ENCODE measurements around the gene ZSCAN20. TPM values are rescaled to one million over a fixed set of nuclear protein-coding genes. Genes with fewer than 3 reads are reported as not detected.

The ZSCAN20 gene
- total RNA-seq, 5 donors from 2014 or later (not counting 1 experiment from before 2014, with no cell fraction given): 1.2 to 3.1 (median 2.7) TPM

DNA sequence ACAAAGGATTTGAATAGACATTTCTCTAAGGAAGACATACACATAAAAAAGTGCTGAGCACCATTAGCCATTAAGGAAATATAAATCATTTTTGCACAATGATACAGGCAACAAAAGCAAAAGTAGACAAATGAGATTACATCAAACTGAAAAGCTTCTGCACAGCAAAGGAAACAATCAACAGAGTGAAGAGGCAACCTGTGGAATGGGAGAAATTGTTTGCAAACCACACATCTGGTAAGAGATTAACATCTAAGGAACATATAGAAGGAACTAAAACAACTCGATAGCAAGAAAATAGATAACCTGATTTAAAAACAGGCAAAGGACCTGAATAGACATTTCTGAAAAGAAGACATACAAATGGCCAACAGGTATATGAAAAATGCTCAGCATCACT lies 57.5 kb downstream of the ZSCAN20 start:
- Mint-ChIP-seq H3K4me3 (no peak overlapping the region), H3K27me3 (peaks cover 16 to 20% of the 10 kb centered on the region in 2 donors), H3K27ac (no peak overlapping the region), H3K36me3 (no peaks in the 10 kb centered on the region), H3K9me3 (peaks cover 0 to 4% (median 0%) of the 10 kb centered on the region in 3 donors), H3K4me1 (no peaks in the 10 kb centered on the region)
- peaks cover 0 to 8% of the 10 kb centered on the region in 2 experiments for H3K27me3 ChIP-seq (replicated peaks in 1 of 2; ENCODE audit: control insufficient read depth in 2 of 2, extremely low read depth in 1 of 2, insufficient read depth in 2 of 2, low read length in 1 of 2)
- no peaks in the 10 kb centered on the region for H3K9me3 ChIP-seq
- H3K36me3 ChIP-seq (ENCODE audit: control insufficient read depth in 2 of 2, extremely low read depth in 1 of 2, insufficient read depth in 1 of 2, low read length in 1 of 2): no peaks in the 10 kb centered on the region
- H3K4me1 ChIP-seq (ENCODE audit: control insufficient read depth in 1 of 2, extremely low read depth in 1 of 2, insufficient read depth in 2 of 2, low read length in 2 of 2): no peaks in the 10 kb centered on the region
- H3K27ac ChIP-seq (ENCODE audit: low read length): no peak overlapping the region
- WGBS (ENCODE audit: insufficient coverage): no CpG with 5 or more reads among the region's 1 CpG
- no peak overlapping the region for H3K4me3 ChIP-seq (ENCODE audit: control insufficient read depth in 1 of 2, extremely low read depth in 1 of 2, low read length in 1 of 2)
- no peak for DNase-seq
- ChIA-PET CTCF (no interaction called here), POLR2A (no interaction called here)
- no peak for ATAC-seq (replicated peaks in 1 of 4)

- no peak overlapping the region for H3K4me3 Mint-ChIP-seq
- no peak overlapping the region for H3K27ac Mint-ChIP-seq
- ATAC-seq (replicated peaks in 1 of 4) (no peak), DNase-seq (no peak)
- Histone ChIP-seq H3K27ac (ENCODE audit: low read length) (no peak overlapping the region), H3K4me1 (ENCODE audit: control insufficient read depth in 1 of 2, extremely low read depth in 1 of 2, insufficient read depth in 2 of 2, low read length in 2 of 2) (no peaks in the 10 kb centered on the region), H3K27me3 (replicated peaks in 1 of 2; ENCODE audit: control insufficient read depth in 2 of 2, extremely low read depth in 1 of 2, insufficient read depth in 2 of 2, low read length in 1 of 2) (peaks cover 0 to 10% of the 10 kb centered on the region in 2 experiments), H3K4me3 (ENCODE audit: control insufficient read depth in 1 of 2, extremely low read depth in 1 of 2, low read length in 1 of 2) (no peak overlapping the region), H3K9me3 (no peaks in the 10 kb centered on the region), H3K36me3 (ENCODE audit: control insufficient read depth in 2 of 2, extremely low read depth in 1 of 2, insufficient read depth in 1 of 2, low read length in 1 of 2) (no peaks in the 10 kb centered on the region)
- no peaks in the 10 kb centered on the region for H3K4me1 Mint-ChIP-seq
- peaks cover 0 to 4% (median 0%) of the 10 kb centered on the region in 3 donors for H3K9me3 Mint-ChIP-seq
- H3K27me3 Mint-ChIP-seq: peaks cover 23 to 25% of the 10 kb centered on the region in 2 donors
- no peaks in the 10 kb centered on the region for H3K36me3 Mint-ChIP-seq
- ChIA-PET CTCF (no interaction called here), POLR2A (no interaction called here)
- no CpG with 5 or more reads among the region's 3 CpGs for WGBS (ENCODE audit: insufficient coverage)
Observed at GRCh38 chr1:33532250-33532649, 59.8 kb downstream of the ZSCAN20 start.

- Histone ChIP-seq H3K4me1 (ENCODE audit: control insufficient read depth in 1 of 2, extremely low read depth in 1 of 2, insufficient read depth in 2 of 2, low read length in 2 of 2) (no peaks in the 10 kb centered on the region), H3K27ac (ENCODE audit: low read length) (no peak overlapping the region), H3K36me3 (ENCODE audit: control insufficient read depth in 2 of 2, extremely low read depth in 1 of 2, insufficient read depth in 1 of 2, low read length in 1 of 2) (no peaks in the 10 kb centered on the region), H3K27me3 (replicated peaks in 1 of 2; ENCODE audit: control insufficient read depth in 2 of 2, extremely low read depth in 1 of 2, insufficient read depth in 2 of 2, low read length in 1 of 2) (peaks cover 0 to 11% of the 10 kb centered on the region in 2 experiments), H3K4me3 (ENCODE audit: control insufficient read depth in 1 of 2, extremely low read depth in 1 of 2, low read length in 1 of 2) (no peak overlapping the region), H3K9me3 (no peaks in the 10 kb centered on the region)
- Mint-ChIP-seq H3K27ac (no peak overlapping the region), H3K9me3 (peaks cover 0 to 4% (median 0%) of the 10 kb centered on the region in 3 donors), H3K36me3 (no peaks in the 10 kb centered on the region), H3K27me3 (peaks cover 23 to 25% of the 10 kb centered on the region in 2 donors), H3K4me3 (no peak overlapping the region), H3K4me1 (no peaks in the 10 kb centered on the region)
- ChIA-PET POLR2A (no interaction called here), CTCF (no interaction called here)
- 92% methylated on average over 12 of the region's 13 CpGs for WGBS (ENCODE audit: insufficient coverage)
- no peak for DNase-seq
- ATAC-seq (replicated peaks in 1 of 4): no peak
Observed at GRCh38 chr1:33532936-33533335, 60.5 kb downstream of the ZSCAN20 start.

GRCh38 chr1:33535334-33535733 lies 62.9 kb downstream of the ZSCAN20 start:
- Mint-ChIP-seq H3K27me3 (peaks cover 19 to 24% of the 10 kb centered on the region in 2 donors), H3K36me3 (no peaks in the 10 kb centered on the region), H3K4me3 (no peak overlapping the region), H3K9me3 (peaks cover 0 to 4% (median 0%) of the 10 kb centered on the region in 3 donors), H3K27ac (no peak overlapping the region), H3K4me1 (no peaks in the 10 kb centered on the region)
- Histone ChIP-seq H3K27ac (ENCODE audit: low read length) (no peak overlapping the region), H3K4me3 (ENCODE audit: control insufficient read depth in 1 of 2, extremely low read depth in 1 of 2, low read length in 1 of 2) (no peak overlapping the region), H3K9me3 (no peaks in the 10 kb centered on the region), H3K36me3 (ENCODE audit: control insufficient read depth in 2 of 2, extremely low read depth in 1 of 2, insufficient read depth in 1 of 2, low read length in 1 of 2) (no peaks in the 10 kb centered on the region), H3K27me3 (replicated peaks in 1 of 2; ENCODE audit: control insufficient read depth in 2 of 2, extremely low read depth in 1 of 2, insufficient read depth in 2 of 2, low read length in 1 of 2) (peaks cover 0 to 15% of the 10 kb centered on the region in 2 experiments), H3K4me1 (ENCODE audit: control insufficient read depth in 1 of 2, extremely low read depth in 1 of 2, insufficient read depth in 2 of 2, low read length in 2 of 2) (no peaks in the 10 kb centered on the region)
- no peak for ATAC-seq (replicated peaks in 1 of 4)
- POLR2A ChIA-PET: no interaction called here
- 93% methylated on average over 1 of the region's 2 CpGs for WGBS (ENCODE audit: insufficient coverage)
- no peak for DNase-seq
- CTCF ChIA-PET: interaction anchor here in 1 of 2 donors (0.5 kb wide), 1 partner anchor 22 kb away, joined by 3 read pairs; no protein-coding TSS in a partner anchor

GRCh38 chr1:33537885-33538284 lies 65.4 kb downstream of the ZSCAN20 start:
- Mint-ChIP-seq H3K4me3 (no peak overlapping the region), H3K27me3 (peaks cover 19 to 28% of the 10 kb centered on the region in 2 donors), H3K4me1 (no peaks in the 10 kb centered on the region), H3K36me3 (no peaks in the 10 kb centered on the region), H3K27ac (no peak overlapping the region), H3K9me3 (no peaks in the 10 kb centered on the region)
- H3K27ac ChIP-seq (ENCODE audit: low read length): no peak overlapping the region
- ChIA-PET POLR2A (no interaction called here), CTCF (no interaction called here)
- 95% methylated on average over 3 of the region's 5 CpGs for WGBS (ENCODE audit: insufficient coverage)
- no peaks in the 10 kb centered on the region for H3K9me3 ChIP-seq
- H3K4me3 ChIP-seq (ENCODE audit: control insufficient read depth in 1 of 2, extremely low read depth in 1 of 2, low read length in 1 of 2): no peak overlapping the region
- ATAC-seq (replicated peaks in 1 of 4): no peak
- H3K27me3 ChIP-seq (replicated peaks in 1 of 2; ENCODE audit: control insufficient read depth in 2 of 2, extremely low read depth in 1 of 2, insufficient read depth in 2 of 2, low read length in 1 of 2): peaks cover 0 to 18% of the 10 kb centered on the region in 2 experiments
- no peak for DNase-seq
- H3K36me3 ChIP-seq (ENCODE audit: control insufficient read depth in 2 of 2, extremely low read depth in 1 of 2, insufficient read depth in 1 of 2, low read length in 1 of 2): no peaks in the 10 kb centered on the region
- no peaks in the 10 kb centered on the region for H3K4me1 ChIP-seq (ENCODE audit: control insufficient read depth in 1 of 2, extremely low read depth in 1 of 2, insufficient read depth in 2 of 2, low read length in 2 of 2)

DNA sequence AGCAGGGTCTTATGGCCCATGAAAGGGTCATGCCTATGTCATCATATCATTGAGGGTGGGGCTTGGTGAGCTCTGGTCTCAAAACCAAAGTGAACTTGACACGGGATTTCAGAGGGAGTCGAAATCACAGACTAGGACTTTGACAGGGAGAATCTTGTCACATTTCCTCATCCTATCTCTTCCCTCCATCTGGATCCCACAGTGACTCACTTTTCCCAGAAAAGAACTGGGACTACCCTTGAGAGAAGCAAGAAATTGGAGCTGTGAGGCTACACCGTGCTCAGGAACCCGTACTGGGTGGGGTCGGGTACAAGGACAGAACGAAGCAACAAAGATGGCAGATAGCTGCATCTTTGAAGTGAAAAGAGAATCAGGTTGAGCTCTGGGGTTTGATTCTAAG lies 69.5 kb downstream of the ZSCAN20 start:
- Histone ChIP-seq H3K4me3 (ENCODE audit: control insufficient read depth in 1 of 2, extremely low read depth in 1 of 2, low read length in 1 of 2) (no peak overlapping the region), H3K27ac (ENCODE audit: low read length) (no peak overlapping the region), H3K36me3 (ENCODE audit: control insufficient read depth in 2 of 2, extremely low read depth in 1 of 2, insufficient read depth in 1 of 2, low read length in 1 of 2) (no peaks in the 10 kb centered on the region), H3K4me1 (ENCODE audit: control insufficient read depth in 1 of 2, extremely low read depth in 1 of 2, insufficient read depth in 2 of 2, low read length in 2 of 2) (no peaks in the 10 kb centered on the region), H3K9me3 (no peaks in the 10 kb centered on the region), H3K27me3 (replicated peaks in 1 of 2; ENCODE audit: control insufficient read depth in 2 of 2, extremely low read depth in 1 of 2, insufficient read depth in 2 of 2, low read length in 1 of 2) (peaks cover 0 to 17% of the 10 kb centered on the region in 2 experiments)
- POLR2A ChIA-PET: no interaction called here
- ATAC-seq (replicated peaks in 1 of 4) (no peak), DNase-seq (no peak)
- H3K9me3 Mint-ChIP-seq: no peaks in the 10 kb centered on the region
- no peak overlapping the region for H3K4me3 Mint-ChIP-seq
- peaks cover 14 to 18% of the 10 kb centered on the region in 2 donors for H3K27me3 Mint-ChIP-seq
- H3K27ac Mint-ChIP-seq: no peak overlapping the region
- CTCF ChIA-PET: no interaction called here
- no peaks in the 10 kb centered on the region for H3K36me3 Mint-ChIP-seq
- WGBS (ENCODE audit: insufficient coverage): 88% methylated on average over 3 of the region's 6 CpGs
- H3K4me1 Mint-ChIP-seq: no peaks in the 10 kb centered on the region

Measured in T-cell (primary cell).